ENCODE measurements around the gene NKD2. TPM values are rescaled to one million over a fixed set of nuclear protein-coding genes. Genes with fewer than 3 reads are reported as not detected.

NKD2 gene
- polyA plus RNA-seq, 2 of the 4 experiments (the other 2 are of a cell fraction), result 1.2 to 4.2 TPM

DNA sequence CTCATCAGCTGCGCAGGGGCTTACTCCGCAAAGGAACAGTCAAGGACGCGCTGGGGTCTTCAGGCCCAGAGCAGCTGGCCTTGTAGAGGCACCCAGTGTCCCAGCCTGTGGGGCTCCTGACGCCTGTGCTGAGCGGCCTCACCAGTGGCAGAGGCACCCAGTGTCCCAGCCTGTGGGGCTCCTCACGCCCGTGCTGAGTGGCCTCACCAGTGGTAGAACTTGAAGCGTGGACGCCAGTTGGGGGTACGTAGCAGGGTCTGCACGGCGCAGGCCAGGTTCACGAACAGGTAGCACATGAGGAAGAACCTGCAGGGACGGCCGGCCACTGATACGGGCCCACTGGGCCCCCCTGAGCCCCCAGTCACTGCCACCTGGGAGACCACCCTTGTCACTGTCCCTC lies 67.3 kb downstream of the NKD2 start:
- TF ChIP-seq JUN (IDR thresholded peaks at IDR 0.05), result no peak
- no peak for TF ChIP-seq HDAC2 (IDR thresholded peaks at IDR 0.05)
- TF ChIP-seq PHF8 (IDR thresholded peaks at IDR 0.05; ENCODE audit: borderline replicate concordance, low read depth), result no peak
- no peak for TF ChIP-seq NR3C1 (IDR thresholded peaks at IDR 0.05)
- TF ChIP-seq HOXA7 (CRISPR knock-in tag; IDR thresholded peaks at IDR 0.05), result no peak
- no peak for TF ChIP-seq NFE2L2 (conservative IDR thresholded peaks at IDR 0.05; ENCODE audit: low read length)
- TF ChIP-seq SREBF2 (IDR thresholded peaks at IDR 0.05), result no peak
- TF ChIP-seq RARB (CRISPR knock-in tag; IDR thresholded peaks at IDR 0.05), result no peak
- TF ChIP-seq CBX2 (IDR thresholded peaks at IDR 0.05; ENCODE audit: borderline replicate concordance, low read depth), result no peak
- TF ChIP-seq ZC3H11A (IDR thresholded peaks at IDR 0.05), result no peak
- ChIA-PET POLR2A (no interaction called here), CTCF (interaction anchor here (1.1 kb wide), 1 partner anchor 26 kb away, joined by 3 read pairs; no protein-coding TSS in a partner anchor)
- FAIRE-seq (no peak), DNase-seq (ENCODE audit: low read depth in 1 of 2, low spot score in 1 of 2) (no peak), ATAC-seq (peak in 1 of 2 experiments; percentile 12; a peak in 1 of 6 replicates)
- no peaks in the 10 kb centered on the region for H3K4me1 ChIP-seq
- no peak overlapping the region for H3K4me3 ChIP-seq
- H3K27ac ChIP-seq, result no peak overlapping the region
- no peaks in the 10 kb centered on the region for H3K9me3 ChIP-seq
- H3K4me2 ChIP-seq, result no peak overlapping the region
- WGBS (ENCODE audit: missing lambda C conversion rate), result 91% methylated on average over 12 of the region's 17 CpGs

GRCh38 chr5:1076406-1076805 lies 67.8 kb downstream of the NKD2 start:
- ATAC-seq, result peak in 1 of 2 experiments; percentile 15; a peak in 3 of 6 replicates

GRCh38 chr5:1077026-1077425 lies 68.4 kb downstream of the NKD2 start:
- DNase-seq (ENCODE audit: low read depth in 1 of 2, low spot score in 1 of 2) (no peak), ATAC-seq (no peak), FAIRE-seq (no peak)
- H3K4me2 ChIP-seq, result no peak overlapping the region
- H3K9me3 ChIP-seq, result no peaks in the 10 kb centered on the region
- ChIA-PET POLR2A (no interaction called here), CTCF (interaction anchor here (0.7 to 1.8 kb wide), 2 partner anchors 90 to 94 kb away, joined by 3 to 5 read pairs; no protein-coding TSS in a partner anchor)
- H3K27ac ChIP-seq, result no peak overlapping the region
- H3K4me3 ChIP-seq, result no peak overlapping the region
- H3K4me1 ChIP-seq, result no peaks in the 10 kb centered on the region
- 95% methylated on average over 6 of the region's 19 CpGs for WGBS (ENCODE audit: missing lambda C conversion rate)
- TF ChIP-seq NFE2L2 (conservative IDR thresholded peaks at IDR 0.05; ENCODE audit: low read length), result no peak
- TF ChIP-seq, protein P1, sequence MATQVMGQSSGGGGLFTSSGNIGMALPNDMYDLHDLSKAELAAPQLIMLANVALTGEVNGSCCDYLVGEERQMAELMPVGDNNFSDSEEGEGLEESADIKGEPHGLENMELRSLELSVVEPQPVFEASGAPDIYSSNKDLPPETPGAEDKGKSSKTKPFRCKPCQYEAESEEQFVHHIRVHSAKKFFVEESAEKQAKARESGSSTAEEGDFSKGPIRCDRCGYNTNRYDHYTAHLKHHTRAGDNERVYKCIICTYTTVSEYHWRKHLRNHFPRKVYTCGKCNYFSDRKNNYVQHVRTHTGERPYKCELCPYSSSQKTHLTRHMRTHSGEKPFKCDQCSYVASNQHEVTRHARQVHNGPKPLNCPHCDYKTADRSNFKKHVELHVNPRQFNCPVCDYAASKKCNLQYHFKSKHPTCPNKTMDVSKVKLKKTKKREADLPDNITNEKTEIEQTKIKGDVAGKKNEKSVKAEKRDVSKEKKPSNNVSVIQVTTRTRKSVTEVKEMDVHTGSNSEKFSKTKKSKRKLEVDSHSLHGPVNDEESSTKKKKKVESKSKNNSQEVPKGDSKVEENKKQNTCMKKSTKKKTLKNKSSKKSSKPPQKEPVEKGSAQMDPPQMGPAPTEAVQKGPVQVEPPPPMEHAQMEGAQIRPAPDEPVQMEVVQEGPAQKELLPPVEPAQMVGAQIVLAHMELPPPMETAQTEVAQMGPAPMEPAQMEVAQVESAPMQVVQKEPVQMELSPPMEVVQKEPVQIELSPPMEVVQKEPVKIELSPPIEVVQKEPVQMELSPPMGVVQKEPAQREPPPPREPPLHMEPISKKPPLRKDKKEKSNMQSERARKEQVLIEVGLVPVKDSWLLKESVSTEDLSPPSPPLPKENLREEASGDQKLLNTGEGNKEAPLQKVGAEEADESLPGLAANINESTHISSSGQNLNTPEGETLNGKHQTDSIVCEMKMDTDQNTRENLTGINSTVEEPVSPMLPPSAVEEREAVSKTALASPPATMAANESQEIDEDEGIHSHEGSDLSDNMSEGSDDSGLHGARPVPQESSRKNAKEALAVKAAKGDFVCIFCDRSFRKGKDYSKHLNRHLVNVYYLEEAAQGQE (IDR thresholded peaks at IDR 0.05), result no peak
- TF ChIP-seq CEBPB (IDR thresholded peaks at IDR 0.05), result no peak
- TF ChIP-seq BCL3 (IDR thresholded peaks at IDR 0.05), result no peak
- no peak for TF ChIP-seq USF2 (IDR thresholded peaks at IDR 0.05)
- TF ChIP-seq FOXS1 (CRISPR knock-in tag; IDR thresholded peaks at IDR 0.05), result no peak
- no peak for TF ChIP-seq E2F6 (IDR thresholded peaks at IDR 0.05; ENCODE audit: borderline replicate concordance, low read depth)
- no peak for TF ChIP-seq EHF (CRISPR knock-in tag; IDR thresholded peaks at IDR 0.05)
- TF ChIP-seq CBX8 (IDR thresholded peaks at IDR 0.05), result no peak
- TF ChIP-seq MYC (IDR thresholded peaks at IDR 0.05; ENCODE audit: borderline replicate concordance, low read length), result no peak
- no peak for TF ChIP-seq KDM5A (IDR thresholded peaks at IDR 0.05)
- TF ChIP-seq ZNF302 (CRISPR knock-in tag; IDR thresholded peaks at IDR 0.05), result no peak

More at GRCh38 chr5:1076406-1076805, 67.8 kb downstream of the NKD2 start:
- Histone ChIP-seq H3K4me1 (no peaks in the 10 kb centered on the region), H3K27ac (no peak overlapping the region), H3K9me3 (no peaks in the 10 kb centered on the region), H3K4me3 (no peak overlapping the region), H3K4me2 (no peak overlapping the region)
- 96% methylated on average over 17 of the region's 17 CpGs for WGBS (ENCODE audit: missing lambda C conversion rate)
- POLR2A ChIA-PET, result no interaction called here
- CTCF ChIA-PET, result interaction anchor here (1.1 kb wide), 1 partner anchor 26 kb away, joined by 3 read pairs; no protein-coding TSS in a partner anchor
- DNase-seq (ENCODE audit: low read depth in 1 of 2, low spot score in 1 of 2), result no peak
- TF ChIP-seq ZNF302 (CRISPR knock-in tag; IDR thresholded peaks at IDR 0.05), result no peak
- no peak for TF ChIP-seq JUN (IDR thresholded peaks at IDR 0.05)
- no peak for TF ChIP-seq USF2 (IDR thresholded peaks at IDR 0.05)
- no peak for TF ChIP-seq CBX2 (IDR thresholded peaks at IDR 0.05; ENCODE audit: borderline replicate concordance, low read depth)
- TF ChIP-seq CHD4 (IDR thresholded peaks at IDR 0.05; ENCODE audit: borderline replicate concordance), result no peak
- TF ChIP-seq NFE2L2 (conservative IDR thresholded peaks at IDR 0.05; ENCODE audit: low read length), result no peak
- no peak for TF ChIP-seq POLR2AphosphoS2 (conservative IDR thresholded peaks at IDR 0.05; ENCODE audit: low read length)
- no peak for TF ChIP-seq TP53 (CRISPR knock-in tag; IDR thresholded peaks at IDR 0.05)
- FAIRE-seq, result no peak

Measured in A549 (cell line).